ENCODE data around the gene PARN. TPM values are rescaled to one million over a fixed set of nuclear protein-coding genes. Genes with fewer than 3 reads are reported as not detected.
A peak's percentile ranks its signal among the peaks of the same experiment; 100 is the strongest.

PARN gene, protein sequence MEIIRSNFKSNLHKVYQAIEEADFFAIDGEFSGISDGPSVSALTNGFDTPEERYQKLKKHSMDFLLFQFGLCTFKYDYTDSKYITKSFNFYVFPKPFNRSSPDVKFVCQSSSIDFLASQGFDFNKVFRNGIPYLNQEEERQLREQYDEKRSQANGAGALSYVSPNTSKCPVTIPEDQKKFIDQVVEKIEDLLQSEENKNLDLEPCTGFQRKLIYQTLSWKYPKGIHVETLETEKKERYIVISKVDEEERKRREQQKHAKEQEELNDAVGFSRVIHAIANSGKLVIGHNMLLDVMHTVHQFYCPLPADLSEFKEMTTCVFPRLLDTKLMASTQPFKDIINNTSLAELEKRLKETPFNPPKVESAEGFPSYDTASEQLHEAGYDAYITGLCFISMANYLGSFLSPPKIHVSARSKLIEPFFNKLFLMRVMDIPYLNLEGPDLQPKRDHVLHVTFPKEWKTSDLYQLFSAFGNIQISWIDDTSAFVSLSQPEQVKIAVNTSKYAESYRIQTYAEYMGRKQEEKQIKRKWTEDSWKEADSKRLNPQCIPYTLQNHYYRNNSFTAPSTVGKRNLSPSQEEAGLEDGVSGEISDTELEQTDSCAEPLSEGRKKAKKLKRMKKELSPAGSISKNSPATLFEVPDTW
- 10 to 100 TPM; 56.1 to 68.9 TPM for total RNA-seq

DNA sequence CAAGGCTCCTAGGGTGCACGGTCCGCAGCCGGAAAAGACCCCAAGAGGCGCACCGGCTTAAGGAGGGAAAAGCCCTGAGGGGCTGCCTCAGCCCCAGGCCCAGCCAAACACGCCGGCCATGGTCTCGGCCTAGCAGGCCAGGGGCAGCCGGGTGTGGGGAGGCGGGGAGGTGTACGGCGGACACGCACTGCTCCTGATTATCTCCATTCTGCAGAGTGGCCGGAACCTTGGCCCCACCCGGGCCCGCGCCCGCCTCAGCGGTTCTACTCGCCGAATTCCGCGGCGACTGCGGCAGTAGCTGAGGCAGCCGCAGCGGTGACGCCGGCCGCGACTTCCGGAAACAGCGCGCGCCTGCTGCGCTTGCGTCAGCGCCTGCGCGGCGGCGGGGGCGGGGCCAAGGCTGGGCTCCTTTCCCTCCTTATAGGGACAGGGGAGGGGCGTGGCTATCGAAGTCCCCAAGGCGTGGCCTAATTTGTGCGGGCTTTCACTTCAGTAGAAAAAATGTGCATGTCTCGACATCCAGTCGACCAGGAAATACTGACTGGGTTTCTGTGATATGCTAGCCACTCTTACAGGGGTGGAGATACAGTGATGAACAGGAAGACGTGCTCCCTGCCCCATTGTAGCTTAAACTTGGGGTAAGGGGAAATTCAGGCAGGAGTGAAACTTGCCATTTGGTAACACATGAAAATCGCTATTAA is at the start of gene PARN:
PARN (minus strand) TSS at position 342 of the 701 bp plus-strand sequence; CDS start at position 207, 135 bp downstream.
- Mint-ChIP-seq H3K36me3 (ENCODE audit: insufficient read depth in 2 of 2) (peaks cover 9 to 15% of the 10 kb centered on the region in 2 donors), H3K4me3 (peak within 1 kb of the TSS; percentile 82 to 96), H3K27ac (peak within 1 kb of the TSS; percentile 92), H3K27me3 (ENCODE audit: low read depth) (no peaks in the 10 kb centered on the region), H3K9me3 (no peaks in the 10 kb centered on the region), H3K4me1 (ENCODE audit: low read depth) (peaks cover 73% of the 10 kb centered on the region)
- peak; percentile 66 to 70 for ATAC-seq (replicated peaks in 1 of 2)
- peak; percentile 99 for DNase-seq

- no peaks in the 10 kb centered on the region for H3K4me1 Mint-ChIP-seq (ENCODE audit: low read depth)
- H3K4me3 Mint-ChIP-seq = no peak overlapping the region
- H3K27me3 Mint-ChIP-seq (ENCODE audit: low read depth) = no peaks in the 10 kb centered on the region
- H3K27ac Mint-ChIP-seq = no peak overlapping the region
- DNase-seq (no peak), ATAC-seq (replicated peaks in 1 of 2) (no peak)
- no peaks in the 10 kb centered on the region for H3K9me3 Mint-ChIP-seq
- H3K36me3 Mint-ChIP-seq (ENCODE audit: insufficient read depth in 2 of 2) = no peaks in the 10 kb centered on the region
Measured at GRCh38 chr16:14678748-14679497, 48.9 kb upstream of the PARN start.

GRCh38 chr16:14677627-14678026 is 47.6 kb upstream of the PARN start:
- H3K36me3 Mint-ChIP-seq (ENCODE audit: insufficient read depth in 2 of 2) = no peaks in the 10 kb centered on the region
- no peak for DNase-seq

DNA sequence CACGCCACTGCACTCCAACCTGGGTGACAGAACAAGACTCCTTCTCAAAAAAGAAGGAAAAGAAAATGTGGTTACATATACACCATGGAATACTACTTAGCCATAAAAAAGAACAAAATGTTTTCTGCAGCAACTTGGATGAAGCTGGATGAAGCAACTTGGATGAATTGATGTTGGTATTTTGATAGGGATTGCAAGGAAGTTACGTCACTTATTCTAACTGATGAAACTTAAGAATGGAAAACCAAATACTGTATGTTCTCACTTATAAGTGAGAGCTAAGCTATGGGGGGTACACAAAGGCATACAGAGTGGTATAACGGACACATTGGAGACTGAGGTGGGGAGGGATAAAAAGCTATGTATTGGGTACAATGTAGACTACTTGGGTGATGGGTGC is 46.6 kb upstream of the PARN start:
- no peak for ATAC-seq (replicated peaks in 1 of 2)
- Mint-ChIP-seq H3K27ac (no peak overlapping the region), H3K4me3 (no peak overlapping the region), H3K36me3 (ENCODE audit: insufficient read depth in 2 of 2) (no peaks in the 10 kb centered on the region), H3K9me3 (peaks cover 0 to 1% of the 10 kb centered on the region in 2 donors), H3K27me3 (ENCODE audit: low read depth) (no peaks in the 10 kb centered on the region), H3K4me1 (ENCODE audit: low read depth) (peaks cover 6% of the 10 kb centered on the region)
- no peak for DNase-seq

More at GRCh38 chr16:14677627-14678026, 47.6 kb upstream of the PARN start:
- Mint-ChIP-seq H3K9me3 (no peaks in the 10 kb centered on the region), H3K4me1 (ENCODE audit: low read depth) (peaks cover 2% of the 10 kb centered on the region), H3K4me3 (no peak overlapping the region), H3K27ac (no peak overlapping the region), H3K27me3 (ENCODE audit: low read depth) (no peaks in the 10 kb centered on the region)
- no peak for ATAC-seq (replicated peaks in 1 of 2)

GRCh38 chr16:14672403-14672971 is 42.4 kb upstream of the PARN start:
- Mint-ChIP-seq H3K36me3 (ENCODE audit: insufficient read depth in 2 of 2) (peaks cover 0 to 9% of the 10 kb centered on the region in 2 donors), H3K4me1 (ENCODE audit: low read depth) (peaks cover 6% of the 10 kb centered on the region), H3K9me3 (peaks cover 0 to 1% of the 10 kb centered on the region in 2 donors), H3K27me3 (ENCODE audit: low read depth) (no peaks in the 10 kb centered on the region), H3K27ac (no peak overlapping the region), H3K4me3 (no peak overlapping the region)
- no peak for DNase-seq
- ATAC-seq (replicated peaks in 1 of 2) = peak in 1 of 2 donors; percentile 19

GRCh38 chr16:14669776-14670175 is 39.7 kb upstream of the PARN start:
- Mint-ChIP-seq H3K9me3 (peaks cover 0 to 1% of the 10 kb centered on the region in 2 donors), H3K27me3 (ENCODE audit: low read depth) (no peaks in the 10 kb centered on the region), H3K27ac (no peak overlapping the region), H3K36me3 (ENCODE audit: insufficient read depth in 2 of 2) (peaks cover 2 to 15% of the 10 kb centered on the region in 2 donors), H3K4me1 (ENCODE audit: low read depth) (peaks cover 6% of the 10 kb centered on the region), H3K4me3 (no peak overlapping the region)
- no peak for ATAC-seq (replicated peaks in 1 of 2)
- DNase-seq = no peak

DNA sequence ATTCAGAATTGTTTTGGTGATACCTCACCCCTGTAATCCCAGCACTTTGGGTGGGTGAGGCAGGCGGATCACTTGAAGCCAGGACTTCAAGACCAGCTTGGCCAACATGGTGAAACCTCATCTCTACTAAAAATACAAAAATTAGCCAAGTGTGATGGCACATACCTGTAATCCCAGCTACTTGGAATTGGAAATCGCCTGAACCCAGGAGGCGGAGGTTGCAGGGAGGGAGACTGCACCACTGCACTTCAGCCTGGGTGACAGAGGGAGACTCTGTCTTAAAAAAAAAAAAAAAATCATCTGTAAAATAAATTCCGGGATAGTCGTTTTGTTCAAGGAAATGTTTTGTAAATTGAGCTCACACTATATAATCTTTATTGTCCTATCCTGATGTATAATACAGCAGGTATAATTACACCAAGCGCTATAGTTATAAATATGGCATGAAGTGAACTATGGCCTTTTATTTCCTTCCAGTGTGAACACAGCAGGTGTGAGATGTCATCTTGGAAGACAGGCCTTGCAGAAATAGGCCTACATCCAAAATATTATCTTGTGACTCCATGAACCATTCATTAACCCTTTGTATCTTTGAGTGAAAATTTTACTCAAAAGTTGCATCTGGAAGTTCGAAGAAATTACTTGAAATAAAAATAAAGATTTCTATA is 38.6 kb upstream of the PARN start:
- no peaks in the 10 kb centered on the region for H3K27me3 Mint-ChIP-seq (ENCODE audit: low read depth)
- H3K27ac Mint-ChIP-seq = no peak overlapping the region
- H3K4me1 Mint-ChIP-seq (ENCODE audit: low read depth) = peaks cover 6% of the 10 kb centered on the region
- DNase-seq (no peak), ATAC-seq (replicated peaks in 1 of 2) (no peak)
- peaks cover 0 to 1% of the 10 kb centered on the region in 2 donors for H3K9me3 Mint-ChIP-seq
- no peak overlapping the region for H3K4me3 Mint-ChIP-seq
- peaks cover 2 to 20% of the 10 kb centered on the region in 2 donors for H3K36me3 Mint-ChIP-seq (ENCODE audit: insufficient read depth in 2 of 2)

GRCh38 chr16:14667347-14668266 is 37.5 kb upstream of the PARN start:
- peaks cover 0 to 1% of the 10 kb centered on the region in 2 donors for H3K9me3 Mint-ChIP-seq
- H3K27me3 Mint-ChIP-seq (ENCODE audit: low read depth) = no peaks in the 10 kb centered on the region
- peaks cover 5 to 22% of the 10 kb centered on the region in 2 donors for H3K36me3 Mint-ChIP-seq (ENCODE audit: insufficient read depth in 2 of 2)
- DNase-seq (no peak), ATAC-seq (replicated peaks in 1 of 2) (no peak)
- no peak overlapping the region for H3K4me3 Mint-ChIP-seq
- H3K27ac Mint-ChIP-seq = no peak overlapping the region
- H3K4me1 Mint-ChIP-seq (ENCODE audit: low read depth) = peaks cover 4% of the 10 kb centered on the region

- Mint-ChIP-seq H3K4me1 (ENCODE audit: low read depth) (no peaks in the 10 kb centered on the region), H3K4me3 (no peak overlapping the region), H3K9me3 (no peaks in the 10 kb centered on the region), H3K36me3 (ENCODE audit: insufficient read depth in 2 of 2) (peaks cover 12 to 22% of the 10 kb centered on the region in 2 donors), H3K27me3 (ENCODE audit: low read depth) (no peaks in the 10 kb centered on the region), H3K27ac (peak overlapping the region; percentile 58)
- ATAC-seq (replicated peaks in 1 of 2) (no peak), DNase-seq (no peak)
Measured at GRCh38 chr16:14658063-14658462, 28.0 kb upstream of the PARN start.

GRCh38 chr16:14652726-14653125 is 22.7 kb upstream of the PARN start:
- Mint-ChIP-seq H3K9me3 (no peaks in the 10 kb centered on the region), H3K36me3 (ENCODE audit: insufficient read depth in 2 of 2) (peaks cover 3 to 25% of the 10 kb centered on the region in 2 donors), H3K4me1 (ENCODE audit: low read depth) (no peaks in the 10 kb centered on the region), H3K4me3 (no peak overlapping the region), H3K27me3 (ENCODE audit: low read depth) (no peaks in the 10 kb centered on the region), H3K27ac (peak overlapping the region; percentile 77)
- ATAC-seq (replicated peaks in 1 of 2) (no peak), DNase-seq (no peak)

- Mint-ChIP-seq H3K27me3 (ENCODE audit: low read depth) (no peaks in the 10 kb centered on the region), H3K4me3 (no peak overlapping the region), H3K36me3 (ENCODE audit: insufficient read depth in 2 of 2) (peaks cover 1 to 27% of the 10 kb centered on the region in 2 donors), H3K9me3 (no peaks in the 10 kb centered on the region), H3K27ac (peak overlapping the region; percentile 55), H3K4me1 (ENCODE audit: low read depth) (peaks cover under 1% of the 10 kb centered on the region)
- ATAC-seq (replicated peaks in 1 of 2) = no peak
- DNase-seq = no peak
Measured at GRCh38 chr16:14650629-14651028, 20.6 kb upstream of the PARN start.

All from activated T-cell treated with anti-CD3 and anti-CD28 coated beads, Interleukin-2, amount 50 U/mL, for 72 hours (primary cell).